ENCODE data around the gene NEURL3.
"Not testable (repeated sequence)": the region's sequence is repeated elsewhere in the genome, so short reads cannot be mapped to it uniquely, and the experiment has no call there.

The NEURL3 gene

DNA sequence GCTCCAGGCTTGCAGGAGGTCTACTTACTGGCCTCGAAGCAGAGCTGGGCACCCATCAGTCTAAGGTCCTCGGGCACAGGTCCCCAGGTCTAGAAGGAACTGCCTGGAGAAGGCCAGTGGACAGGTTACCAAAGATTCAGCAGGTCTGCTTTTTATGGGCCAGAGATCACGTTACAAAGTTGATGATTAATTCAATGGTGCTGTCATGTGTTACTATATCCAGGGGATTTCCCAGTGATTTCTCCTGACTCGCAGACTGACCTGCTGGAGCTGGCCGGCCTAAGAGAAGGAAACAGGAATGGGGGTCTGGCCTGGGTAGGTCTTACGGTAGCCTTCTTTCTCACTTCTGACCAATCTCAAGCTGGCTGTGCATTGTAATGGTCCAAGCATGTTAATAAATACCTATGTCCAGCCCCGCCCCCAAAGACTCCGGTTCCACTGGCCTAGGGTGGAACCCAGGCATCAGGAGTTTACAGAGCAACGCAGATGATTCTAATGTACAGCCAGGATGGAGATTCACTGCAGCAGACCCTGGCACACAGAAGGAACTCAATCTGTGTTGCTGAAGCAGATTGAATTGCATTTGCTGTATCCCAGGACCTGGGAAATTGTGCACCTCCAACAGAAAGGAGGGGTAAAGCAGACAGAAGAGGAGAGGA is at the start of gene NEURL3:
Gene NEURL3 (minus strand): TSS at position 127 of the 659 bp plus-strand sequence. CDS start 71 bp downstream, at position 56.
- DNase-seq: peak; percentile 26

GRCh38 chr2:96554293-96555145 is 49.4 kb upstream of the NEURL3 start:
- DNase-seq: peak; percentile 36

GRCh38 chr2:96553957-96554292 is 48.8 kb upstream of the NEURL3 start:
- not testable (repeated sequence) for DNase-seq

DNA sequence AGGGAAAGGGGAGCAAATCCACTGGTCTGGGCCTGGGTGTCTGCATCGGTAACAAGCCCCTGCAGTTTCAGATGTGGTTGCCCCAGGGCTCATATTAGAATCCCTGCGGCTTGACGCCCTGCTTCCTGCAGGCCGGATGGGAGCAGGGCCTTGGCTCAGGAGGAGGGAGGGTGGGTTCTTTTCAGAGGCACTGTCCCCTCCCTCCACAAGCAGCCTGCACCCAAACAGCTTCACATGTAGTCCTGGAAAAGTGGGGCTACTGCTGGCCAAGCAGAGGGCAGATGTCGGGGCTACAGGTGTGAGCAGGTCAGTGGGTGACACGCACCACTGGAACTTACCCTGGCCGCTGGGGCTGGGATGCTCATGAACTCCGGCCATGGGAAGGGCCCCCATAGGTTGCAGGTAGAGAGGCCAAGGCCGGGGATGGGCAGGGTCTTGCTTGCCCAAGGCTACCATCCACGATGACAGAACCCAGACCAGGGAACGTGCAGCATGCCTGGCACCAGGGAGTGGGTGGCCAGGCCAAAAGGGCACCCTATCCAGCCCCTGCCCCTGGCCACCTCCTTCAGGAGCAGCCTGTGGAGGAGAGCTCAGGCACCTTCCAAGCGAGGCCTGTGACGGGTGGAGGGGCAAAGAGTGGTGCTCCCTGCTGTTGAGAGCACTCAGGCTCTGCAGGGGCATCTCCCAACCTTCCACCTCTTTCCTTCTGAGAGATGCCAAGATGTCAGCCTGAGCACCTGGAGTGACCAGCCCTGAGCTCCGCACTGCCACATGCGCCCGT is 48.2 kb upstream of the NEURL3 start:
- no peak for DNase-seq

- DNase-seq: no peak
Measured at GRCh38 chr2:96552315-96553175, 47.4 kb upstream of the NEURL3 start.

GRCh38 chr2:96551605-96552314 is 46.6 kb upstream of the NEURL3 start:
- no peak for DNase-seq

- no peak for DNase-seq
Measured at GRCh38 chr2:96550787-96551604, 45.8 kb upstream of the NEURL3 start.

DNA sequence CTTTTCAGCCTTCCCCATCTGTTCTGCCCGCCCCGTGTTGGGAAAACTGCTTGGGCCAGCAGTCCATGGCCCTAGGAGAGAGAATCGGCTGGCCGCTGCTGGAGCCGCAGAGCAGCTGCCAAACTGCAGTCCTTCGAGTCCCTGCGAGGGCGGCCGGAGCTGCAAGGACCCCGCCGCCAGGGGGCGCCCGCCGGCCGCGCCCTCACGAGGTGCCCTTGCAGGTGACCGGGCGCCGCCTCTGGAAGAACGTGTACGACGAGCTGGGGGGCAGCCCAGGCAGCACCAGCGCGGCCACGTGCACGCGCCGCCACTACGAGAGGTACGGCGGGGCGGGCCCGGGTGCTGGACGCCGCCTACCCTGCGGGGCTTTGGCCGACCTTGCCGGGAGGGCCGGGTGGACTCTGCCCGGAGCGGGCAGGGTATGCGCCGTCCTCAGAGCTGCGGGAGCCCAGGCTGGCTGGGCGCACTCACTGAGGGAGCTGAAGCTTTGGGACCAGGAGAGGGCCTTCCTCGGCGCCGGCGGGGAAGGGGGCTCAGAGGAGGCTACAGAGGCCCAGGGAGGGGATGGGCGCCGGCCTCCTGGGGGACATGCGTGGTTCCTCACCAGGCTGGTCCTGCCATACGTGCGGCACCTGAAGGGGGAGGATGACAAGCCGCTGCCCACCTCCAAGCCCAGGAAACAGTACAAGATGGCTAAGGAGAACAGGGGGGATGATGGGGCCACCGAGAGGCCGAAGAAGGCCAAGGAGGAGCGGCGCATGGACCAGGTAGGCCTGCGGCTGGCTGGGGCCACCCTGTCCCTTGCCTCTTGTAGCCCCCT is 45.0 kb upstream of the NEURL3 start:
- no peak for DNase-seq

DNA sequence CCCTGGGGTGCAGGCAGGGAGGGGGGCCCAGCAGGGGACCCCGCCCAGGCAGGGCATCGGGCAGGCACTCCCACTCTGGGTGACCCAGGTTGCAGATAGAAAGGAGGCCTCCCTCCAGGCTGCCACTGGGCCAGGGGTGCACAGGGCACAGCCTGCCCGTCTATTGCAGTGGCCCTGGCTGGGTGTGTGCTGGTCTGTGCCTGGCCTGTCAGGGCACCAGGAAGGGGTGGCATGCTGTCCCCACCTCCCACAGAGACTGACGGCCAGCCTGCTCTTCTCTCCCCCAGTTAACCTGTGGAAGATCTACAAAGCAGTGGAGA is 44.3 kb upstream of the NEURL3 start:
- DNase-seq: no peak

GRCh38 chr2:96548558-96549465 is 43.7 kb upstream of the NEURL3 start:
- DNase-seq: no peak

- DNase-seq: peak; percentile 34
Measured at GRCh38 chr2:96547731-96548171, 42.6 kb upstream of the NEURL3 start.

GRCh38 chr2:96547203-96547641 is 42.1 kb upstream of the NEURL3 start:
- DNase-seq: no peak

- no peak for DNase-seq
Measured at GRCh38 chr2:96546797-96547196, 41.6 kb upstream of the NEURL3 start.

DNA sequence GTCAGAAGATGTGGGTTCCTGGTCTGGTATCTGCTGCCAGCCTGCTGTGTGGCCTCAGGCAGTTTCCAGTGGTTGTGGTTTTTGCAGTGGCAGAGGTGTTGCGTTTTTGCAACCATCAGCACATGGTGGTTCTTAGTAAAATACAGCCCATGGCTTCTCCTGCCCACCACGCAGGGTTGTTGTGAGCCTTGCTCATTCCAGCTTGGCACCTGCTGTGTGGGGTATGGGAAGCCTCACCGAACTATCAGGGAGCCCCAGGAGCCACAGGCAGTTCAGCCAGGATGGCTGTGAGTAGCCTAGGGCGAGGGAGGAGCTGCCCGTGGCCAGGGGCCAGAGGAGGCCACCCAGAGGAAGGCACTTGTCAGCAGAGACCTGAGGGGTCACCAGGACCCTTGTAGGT is 41.2 kb upstream of the NEURL3 start:
- no peak for DNase-seq

DNA sequence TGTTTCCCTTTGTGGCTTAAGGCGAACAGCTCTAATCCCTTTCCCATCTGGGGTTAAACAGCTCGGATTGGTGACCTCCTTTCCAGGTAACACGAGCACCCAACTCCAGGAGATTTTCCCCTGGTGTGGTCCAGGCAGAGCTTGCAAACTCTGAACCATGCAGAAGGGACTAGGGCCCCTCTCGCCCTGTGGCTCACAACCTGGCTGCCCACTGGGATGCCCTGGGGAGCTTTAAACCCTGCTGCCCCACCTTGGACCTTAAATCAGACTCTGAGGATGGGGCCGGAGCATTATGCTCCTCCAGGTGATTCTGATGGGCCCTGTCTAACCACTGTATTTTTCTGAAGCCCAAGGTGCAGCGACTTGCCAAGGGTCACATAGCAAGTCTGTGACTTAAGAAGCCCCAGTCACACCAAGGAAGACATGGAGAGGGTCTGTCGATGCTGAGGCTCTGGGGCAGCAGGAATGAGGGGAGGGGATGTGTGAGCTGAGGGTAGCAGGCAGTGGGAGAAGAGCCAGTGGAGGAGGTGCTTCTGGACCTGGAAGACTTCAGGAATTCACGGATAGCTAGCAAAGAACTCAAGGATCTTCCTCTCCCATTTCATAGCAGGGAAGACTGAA is 37.3 kb upstream of the NEURL3 start:
- no peak for DNase-seq

DNA sequence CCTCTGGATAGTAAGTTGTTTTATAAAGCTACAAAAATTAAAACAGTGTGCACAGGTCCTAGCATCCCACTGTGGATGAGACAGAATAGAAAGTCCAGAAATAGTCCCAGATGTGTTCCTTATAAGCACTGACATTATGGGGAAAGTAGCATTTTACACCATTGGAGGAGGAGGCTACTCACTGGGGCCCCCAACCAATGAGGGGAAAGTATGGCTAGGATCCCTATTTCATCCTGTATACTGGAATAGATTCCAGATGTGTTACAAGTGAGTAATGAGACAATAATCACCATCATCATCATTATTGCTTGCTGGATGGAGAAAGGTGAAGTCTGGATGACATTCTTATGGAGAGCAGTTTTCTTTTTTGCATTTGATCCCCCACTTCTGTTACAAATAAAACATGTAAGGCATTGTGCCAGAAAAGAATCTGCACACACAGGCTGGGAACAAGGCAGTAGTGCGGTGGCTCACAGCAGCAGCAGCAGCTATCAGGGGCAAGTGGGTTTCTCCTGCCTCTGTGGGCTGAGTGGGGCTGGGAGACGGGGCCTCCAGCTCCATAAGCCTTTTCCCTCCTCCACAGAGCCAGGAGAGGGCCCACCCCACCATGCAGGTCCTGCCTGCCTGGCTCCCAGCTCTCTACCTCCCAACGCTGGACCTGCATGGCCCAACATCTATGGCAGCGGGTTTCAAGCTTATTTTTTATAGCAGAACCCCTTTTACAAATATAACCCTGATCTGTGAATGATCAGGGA is 36.4 kb upstream of the NEURL3 start:
- peak; percentile 91 for DNase-seq

DNA sequence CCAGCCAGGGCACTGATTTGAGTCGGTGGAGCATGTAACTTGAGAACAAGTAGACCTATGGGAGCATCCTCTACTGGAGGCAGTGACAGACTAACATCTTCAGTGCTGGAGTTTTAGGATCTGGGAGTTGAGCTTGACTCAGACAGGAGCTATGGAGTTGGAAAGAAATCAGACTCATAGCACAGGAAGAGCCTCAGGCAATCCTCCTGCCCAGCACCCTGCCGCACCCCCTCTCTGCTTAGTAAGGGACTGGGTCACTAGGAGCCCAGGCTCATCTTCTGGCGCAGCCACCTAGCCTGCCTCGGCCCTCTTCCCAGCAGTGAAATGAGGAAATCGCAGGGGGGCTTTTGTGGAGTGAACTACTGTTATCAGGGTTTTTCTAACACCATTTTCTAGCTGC is 35.0 kb upstream of the NEURL3 start:
- DNase-seq: peak; percentile 55

All from fibroblast of skin of right quadriceps (primary cell).